Right ventricle myocardium superior (tissue), 1 donor: ENCODE results near the gene FABP7. TPM values are rescaled to one million over a fixed set of nuclear protein-coding genes. Genes with fewer than 3 reads are reported as not detected.

Experiments
- ATAC-seq: fragments of 200-7000 bp; cut with Tn5 transposase; one replicate; pipeline ENCODE4 v1.9.1; 2020; ENCODE audit warnings: mild to moderate bottlenecking; ENCODE audit not compliant: poor library complexity
- DNase-seq: peaks from one replicate; pipeline ENCODE4 v3.0.0-alpha.2; 2020
- intact Hi-C: fragments of 100-400 bp; cut with DNase I; formaldehyde crosslinking; loops from one replicate; pipeline ENCODE4 v1.11.2; 2022
- total RNA-seq: library from RNA; stranded (reverse); fragmentation: NEBNext Ultra II Directional; extraction: Animal tissue kit (Norgen Biotek cat#: 25700); gene quantifications from one replicate; pipeline ENCODE4 v1.2.1, GENCODE V29; 2021
- donor health status: DM: no; HTN: yes; CAD: no; lungs with severe emphysema.

The FABP7 gene
- total RNA-seq, 1 donor from 2014 or later = not detected

DNA sequence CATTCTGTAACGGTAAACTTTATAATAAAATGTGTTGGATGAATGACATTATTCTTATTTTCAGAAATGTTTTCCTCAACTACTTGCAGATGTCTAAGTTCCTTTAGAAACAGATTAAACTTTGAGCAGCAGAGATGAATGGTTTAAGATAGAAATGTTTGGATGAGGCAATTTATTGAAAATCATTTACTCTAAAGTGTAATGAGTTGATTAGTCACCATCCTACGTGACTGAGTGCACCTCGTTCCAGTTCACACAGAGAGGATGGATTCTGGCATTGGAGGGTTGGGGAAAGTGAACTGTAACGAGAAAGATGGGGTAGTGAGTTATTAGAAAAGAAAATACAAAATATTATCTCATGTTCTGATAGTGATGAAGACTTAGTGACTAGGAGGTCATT, 38.2 kb downstream of the FABP7 start:
- no peak for DNase-seq
- intact Hi-C loops = no loop called here
- no peak for ATAC-seq

DNA sequence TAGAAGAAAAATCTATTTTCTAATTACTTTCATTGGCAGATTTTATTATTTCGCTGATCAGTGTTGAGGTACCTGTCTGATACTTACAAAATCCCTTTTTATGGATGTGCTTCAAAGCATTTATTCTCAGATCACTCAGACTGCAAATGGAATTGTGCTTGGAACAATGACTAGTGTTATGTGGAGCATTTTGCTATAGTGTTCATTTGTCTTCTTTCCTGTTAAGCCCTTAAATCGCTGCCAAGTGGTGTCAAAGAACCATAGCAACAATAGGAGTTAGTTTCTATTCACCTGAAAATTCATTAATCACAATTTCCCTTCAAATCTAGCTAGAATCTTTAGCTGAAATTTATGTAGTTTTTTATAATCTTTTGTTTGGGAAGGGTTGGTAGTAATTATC, 39.4 kb downstream of the FABP7 start:
- intact Hi-C loops = no loop called here
- ATAC-seq (no peak), DNase-seq (no peak)

DNA sequence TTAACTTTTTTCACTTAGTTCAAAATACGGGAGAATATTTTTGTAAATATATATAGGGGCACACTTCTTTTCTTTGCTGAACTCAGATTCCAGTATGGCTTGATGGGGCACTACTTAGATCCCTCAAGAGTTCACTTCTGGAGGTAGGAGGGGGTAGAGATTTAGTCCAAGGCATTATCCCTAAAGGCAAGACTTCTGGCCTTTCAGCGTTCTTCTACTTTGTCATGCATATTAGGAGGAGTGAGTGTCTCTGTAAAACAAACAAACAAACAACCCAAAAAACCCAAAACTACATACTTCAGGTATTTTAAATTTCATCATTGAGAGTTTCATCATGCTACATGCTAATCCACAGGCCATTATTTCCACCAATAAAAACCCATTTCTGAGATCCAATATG, 41.6 kb downstream of the FABP7 start:
- DNase-seq = no peak
- intact Hi-C loops = no loop called here
- no peak for ATAC-seq

DNA sequence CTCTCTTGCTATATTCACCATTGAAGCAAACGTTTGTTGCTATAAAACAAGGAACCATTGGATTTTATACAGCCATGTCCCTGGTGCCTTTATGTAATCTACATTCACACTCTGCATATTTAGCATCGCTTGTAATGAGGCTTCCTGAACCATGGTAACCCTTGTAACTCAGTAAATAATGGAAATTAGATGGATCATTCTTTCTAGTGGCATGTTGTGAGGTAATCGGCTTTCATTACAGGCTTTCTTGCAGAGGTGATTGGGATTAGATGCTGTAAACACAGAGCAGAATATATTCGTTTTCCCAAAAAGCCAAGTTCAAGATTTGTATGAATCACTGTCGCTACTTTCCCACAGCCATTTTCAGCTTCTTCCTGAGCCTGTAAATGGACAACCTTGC, 45.6 kb downstream of the FABP7 start:
- no peak for ATAC-seq

DNA sequence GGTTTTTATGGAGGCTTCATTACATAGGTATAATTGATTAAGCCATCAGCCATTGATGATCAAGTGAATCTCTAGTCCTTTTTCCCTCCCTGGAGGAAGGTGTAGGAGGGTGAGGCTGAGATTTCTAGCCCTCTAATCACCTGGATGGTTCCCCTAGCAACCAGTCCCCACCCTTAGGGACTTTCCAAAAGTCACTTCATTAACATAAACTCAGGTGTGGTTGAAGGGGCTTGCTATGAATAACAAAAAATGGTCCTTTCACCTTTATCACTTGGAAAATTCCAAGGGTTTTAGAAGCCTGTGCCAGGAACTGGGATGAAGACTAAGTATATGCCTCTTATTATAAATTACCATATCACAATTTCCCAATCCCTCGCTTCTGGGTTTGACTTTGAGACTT, 49.9 kb downstream of the FABP7 start:
- no peak for ATAC-seq
- DNase-seq = no peak
- intact Hi-C loops = no loop called here

More for the DNA sequence above, 45.6 kb downstream of the FABP7 start:
- intact Hi-C loops = no loop called here
- no peak for DNase-seq

DNA sequence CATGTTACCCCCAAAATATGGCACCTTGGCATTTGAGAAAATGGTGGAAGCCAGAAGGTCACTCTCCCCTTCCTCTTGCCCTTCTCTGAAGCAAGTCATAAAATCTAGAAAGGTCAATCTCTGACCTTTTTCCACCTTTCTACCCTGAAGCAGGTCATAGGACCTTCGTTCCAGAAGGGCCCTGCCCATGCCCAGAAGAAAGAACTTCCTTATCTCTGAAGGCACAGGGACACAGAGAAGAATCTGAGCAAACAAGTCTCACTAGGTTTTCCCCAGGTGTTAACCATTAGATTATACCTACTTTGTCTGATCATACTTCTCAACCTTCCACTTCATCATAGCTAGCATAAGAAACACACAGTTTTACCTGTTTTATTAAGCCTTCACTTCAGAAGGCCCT, 52.0 kb downstream of the FABP7 start:
- no peak for ATAC-seq
- no peak for DNase-seq
- intact Hi-C loops = no loop called here

DNA sequence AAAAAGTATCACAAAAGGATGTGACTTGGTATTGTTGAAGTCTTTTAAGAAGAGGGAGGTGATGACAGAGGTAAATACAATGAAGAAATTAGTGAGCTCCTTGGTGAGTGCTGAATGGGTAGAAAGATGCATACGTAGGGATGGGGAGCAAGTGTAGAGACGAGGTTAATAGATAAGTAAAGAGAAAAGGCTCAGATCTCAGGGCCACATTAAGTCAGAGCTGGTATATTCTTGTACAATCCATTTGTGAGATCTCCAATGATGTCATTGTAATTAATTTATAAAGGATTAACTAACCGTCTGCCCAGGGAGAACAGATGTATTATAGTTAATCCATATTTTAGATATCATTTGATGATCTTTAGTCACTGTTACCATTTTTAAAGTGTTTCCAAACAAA, 52.9 kb downstream of the FABP7 start:
- DNase-seq (no peak), ATAC-seq (no peak)
- intact Hi-C loops = no loop called here

DNA sequence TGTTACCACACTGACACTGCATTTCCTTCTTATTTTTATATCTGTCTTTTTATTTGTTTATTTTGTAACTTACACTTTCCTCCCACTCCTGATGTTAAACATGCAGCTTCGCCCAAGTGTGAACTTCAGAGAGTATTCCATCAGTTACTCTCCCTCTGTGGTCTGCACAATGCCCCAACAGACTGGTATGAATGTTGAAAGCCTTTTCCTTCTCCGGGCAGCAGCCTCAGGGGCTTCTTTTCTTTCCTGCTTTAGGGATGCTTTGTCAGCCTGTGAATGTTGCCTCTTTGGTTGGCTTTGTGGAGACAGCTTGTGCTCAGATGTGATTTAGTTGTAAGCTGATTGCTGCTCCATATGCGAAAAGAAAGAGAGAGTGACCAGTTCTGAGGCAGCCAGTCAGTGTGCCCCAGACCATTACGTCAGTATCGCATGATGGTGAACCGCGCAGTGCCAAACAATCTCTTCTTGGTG, 53.5 kb downstream of the FABP7 start:
- DNase-seq = no peak
- no peak for ATAC-seq
- intact Hi-C loops = no loop called here

Other genes starting within 250 kb of the FABP7 start
- 0.22 TPM for gene PKIB, start 169.3 kb upstream of the FABP7 start, total RNA-seq
- 3.7 TPM for gene SMPDL3A, start 9.5 kb downstream of the FABP7 start, total RNA-seq
- 0.11 TPM for gene CLVS2, start 216.5 kb downstream of the FABP7 start, total RNA-seq